ENCODE results near the gene LPP.

The LPP gene

DNA sequence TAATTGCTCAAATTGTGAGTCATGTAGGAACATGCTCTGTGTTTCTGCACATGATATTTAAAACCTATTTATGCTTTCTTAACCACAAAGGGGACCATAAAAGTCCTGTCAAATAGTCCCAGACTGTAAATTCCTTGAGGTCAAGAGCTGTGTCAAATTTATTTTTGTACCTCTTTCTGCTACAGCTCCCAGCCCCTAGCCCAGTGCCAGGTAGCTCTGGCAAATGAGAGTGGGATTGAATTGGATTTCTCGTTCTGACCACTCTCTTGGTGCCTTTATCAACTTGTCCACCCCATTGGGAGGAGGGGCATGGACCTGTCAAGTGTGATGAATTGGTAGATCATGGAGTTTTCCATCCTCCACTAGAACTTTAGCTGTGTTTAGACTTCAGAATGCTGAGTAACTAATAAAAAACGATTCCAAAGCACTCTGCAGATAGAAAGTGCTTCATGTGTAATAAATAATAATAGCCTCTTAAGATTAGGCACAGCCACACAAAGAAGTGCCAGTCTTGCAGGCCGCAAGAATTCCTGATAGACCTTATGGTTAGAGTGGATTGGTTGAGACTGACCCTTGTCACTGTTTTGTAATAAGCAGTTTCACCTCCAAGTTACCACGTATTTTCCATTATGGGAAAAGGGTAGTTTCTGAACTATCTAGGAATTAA, 120.4 kb downstream of the LPP start:
- DNase-seq (ENCODE audit: low read depth), result no peak

DNA sequence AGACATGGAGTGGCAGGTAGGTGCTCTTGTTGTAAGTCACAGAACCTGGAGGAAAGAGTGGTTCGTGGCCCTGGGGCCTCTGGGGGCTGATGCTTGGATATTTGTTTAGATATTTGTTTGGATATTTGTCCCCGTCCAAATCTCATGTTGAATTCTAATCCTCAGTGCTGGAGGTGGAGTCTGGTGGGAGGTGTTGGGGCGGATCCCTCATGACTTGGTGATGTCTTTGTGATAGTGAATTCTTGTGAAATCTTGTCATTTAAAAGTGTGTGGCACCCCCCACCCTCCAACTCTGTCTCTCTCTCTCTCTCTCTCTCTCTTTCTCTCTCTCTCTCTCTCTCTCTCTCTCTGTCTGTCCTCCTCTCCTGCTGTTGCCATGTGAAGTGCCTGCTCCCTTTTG, 122.4 kb downstream of the LPP start:
- DNase-seq (ENCODE audit: low read depth), result no peak

DNA sequence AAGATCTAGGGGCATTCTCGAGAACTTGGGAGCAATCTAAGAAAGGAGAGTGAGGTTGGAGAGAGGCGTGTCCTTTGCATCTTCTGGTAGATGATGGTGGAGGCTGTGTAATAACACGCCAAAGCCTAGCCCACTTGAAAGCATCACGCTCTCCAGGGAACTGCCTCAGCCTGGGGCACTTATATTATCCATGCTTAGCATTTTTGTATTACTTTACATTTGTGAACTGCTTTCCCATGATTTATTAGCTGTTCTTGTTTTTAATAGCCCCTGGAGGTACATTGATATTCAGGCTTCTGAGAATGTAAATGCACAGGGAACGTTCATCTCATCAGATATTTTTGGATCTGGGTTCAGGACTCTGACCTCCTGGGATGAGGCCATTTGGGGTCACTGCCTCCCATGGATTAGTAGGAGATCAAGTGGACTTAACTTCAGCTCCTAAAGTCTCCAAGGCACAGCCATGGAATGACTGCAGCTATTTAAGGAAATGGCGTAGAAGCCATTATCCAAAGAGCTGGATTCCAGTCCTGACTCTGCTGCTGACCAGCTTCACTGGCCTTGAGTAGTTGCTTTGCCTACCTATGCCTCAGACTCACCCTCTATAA, 124.9 kb downstream of the LPP start:
- DNase-seq (ENCODE audit: low read depth), result no peak

DNA sequence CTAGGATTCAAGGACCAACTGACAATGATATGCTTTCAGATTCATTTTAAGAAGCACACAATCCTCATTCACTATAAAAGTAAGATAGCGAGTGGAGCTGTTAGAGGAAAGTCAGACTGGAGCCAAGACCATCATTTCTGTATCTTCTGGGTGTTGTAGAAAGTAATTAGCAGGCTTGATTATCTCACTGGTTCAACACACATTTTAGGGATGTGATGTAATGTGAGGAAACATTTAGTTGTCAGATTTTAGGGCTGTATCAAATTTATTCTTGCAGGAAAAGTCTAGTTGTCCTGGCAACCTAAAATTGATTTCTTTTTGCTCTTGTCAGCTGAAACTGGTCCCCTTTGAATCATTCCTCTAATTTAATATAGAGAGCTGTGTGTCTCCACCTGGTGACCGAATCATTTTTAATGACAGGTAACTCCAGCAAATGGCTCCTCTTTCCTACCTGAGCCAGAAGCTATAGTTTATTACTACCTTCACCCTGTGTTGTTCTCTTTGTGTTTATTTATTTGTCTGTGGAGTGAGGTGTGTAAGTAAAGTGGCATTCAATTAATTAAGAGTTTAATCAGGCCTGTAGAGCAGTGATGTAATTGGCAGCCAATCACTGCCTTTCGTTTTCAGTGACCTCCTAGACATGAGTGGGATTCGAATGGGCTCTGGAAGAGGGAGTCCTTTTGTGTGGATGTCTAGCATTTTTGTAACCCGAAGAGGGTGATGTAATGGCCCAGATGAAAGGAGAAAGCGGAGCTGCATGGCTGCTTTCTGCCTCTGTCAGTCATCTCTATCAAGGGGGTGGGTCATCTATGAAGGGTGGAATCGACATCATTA, 125.8 kb downstream of the LPP start:
- DNase-seq (ENCODE audit: low read depth), result no peak

DNA sequence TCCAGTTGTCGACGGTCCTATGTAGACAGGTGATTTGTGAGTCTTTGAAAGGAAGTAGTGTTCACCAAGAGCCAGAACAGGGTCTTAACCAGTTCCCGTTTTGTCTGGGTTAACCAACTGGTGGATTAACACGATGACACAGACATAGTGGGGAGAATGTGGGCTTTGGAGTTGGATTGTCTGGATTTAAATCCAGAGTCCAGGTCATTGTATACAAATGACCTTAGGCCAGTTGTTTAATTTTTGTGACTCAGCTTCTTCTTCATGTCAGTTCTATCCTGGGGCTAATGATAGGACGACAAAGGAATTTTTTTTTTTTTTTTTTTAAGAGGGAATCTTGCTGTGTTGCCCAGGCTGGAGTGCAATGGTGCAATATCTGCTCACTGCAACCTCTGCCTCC, 126.7 kb downstream of the LPP start:
- DNase-seq (ENCODE audit: low read depth), result no peak

DNA sequence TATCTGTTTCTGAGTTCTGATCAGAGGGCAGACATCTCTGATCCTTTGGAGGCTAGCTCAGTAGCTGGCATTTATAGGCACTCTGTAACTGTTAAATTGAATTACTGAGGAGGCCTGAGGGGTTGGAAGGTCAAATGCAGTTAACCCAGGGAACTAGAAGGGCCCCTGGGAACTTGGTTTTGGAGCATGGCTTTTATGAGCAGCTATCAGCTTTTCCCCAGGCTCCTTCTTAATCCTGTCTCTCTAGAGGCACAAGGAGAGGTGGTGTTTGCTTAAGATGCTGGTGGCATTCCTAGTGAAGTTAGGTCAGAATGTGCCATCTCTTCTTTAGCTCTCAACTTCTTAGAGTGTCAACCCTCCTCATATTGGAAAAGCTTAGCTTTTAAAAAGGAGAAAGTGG, 128.9 kb downstream of the LPP start:
- no peak for DNase-seq (ENCODE audit: low read depth)

DNA sequence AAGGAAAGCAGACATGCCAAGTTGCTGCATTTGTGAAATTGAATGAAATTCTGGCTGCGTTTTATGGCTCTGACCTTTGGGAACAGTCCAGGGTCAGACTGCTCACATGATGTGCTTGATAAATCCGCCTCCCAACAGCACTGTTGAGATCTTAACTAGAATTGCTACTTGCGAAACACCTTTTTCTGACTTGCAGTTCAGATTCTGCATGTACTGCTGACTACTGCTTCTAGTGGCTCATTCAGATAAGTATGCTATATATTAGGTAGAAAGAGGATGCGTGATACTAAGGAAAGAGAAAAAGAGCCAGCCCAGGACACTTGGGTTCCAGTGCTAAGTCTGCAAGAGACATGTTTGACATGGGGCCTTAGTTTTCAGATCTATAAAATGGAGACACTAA, 129.4 kb downstream of the LPP start:
- DNase-seq (ENCODE audit: low read depth), result no peak

DNA sequence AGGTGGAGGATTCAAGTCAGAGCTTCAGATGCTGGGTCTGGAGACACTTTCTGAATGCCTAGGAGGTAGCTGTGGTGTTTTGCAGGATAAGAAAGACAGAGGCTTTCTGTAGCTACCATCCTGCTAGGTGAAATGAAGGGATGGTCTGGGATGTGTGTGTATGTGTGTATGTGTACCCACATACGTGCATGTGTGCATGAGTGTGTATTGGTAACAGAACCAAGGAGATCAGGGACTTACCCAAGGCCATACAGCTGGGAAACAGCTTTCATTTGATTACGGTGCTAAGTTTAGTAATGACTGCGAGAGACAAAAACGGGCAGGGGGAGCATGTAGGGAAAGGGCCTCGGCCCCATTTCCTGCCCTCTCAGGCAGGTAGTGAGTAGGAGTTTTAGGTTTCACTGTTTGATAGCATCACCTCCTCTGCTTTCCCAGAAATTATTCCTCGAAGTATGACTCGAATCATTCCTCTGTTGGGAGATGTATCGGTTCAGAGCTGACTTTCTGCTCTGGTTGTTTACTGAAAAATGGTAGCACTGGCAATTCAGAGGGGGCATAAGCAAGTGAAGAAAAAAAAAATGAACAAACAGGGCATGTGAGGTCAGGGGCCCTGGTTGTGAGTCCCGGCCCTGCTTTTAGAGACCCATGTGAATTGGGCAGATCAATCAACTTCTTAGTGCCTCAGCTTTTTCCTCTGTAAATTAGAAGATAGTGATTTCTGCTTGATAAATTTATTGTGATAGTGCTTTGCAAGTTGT, 130.7 kb downstream of the LPP start:
- DNase-seq (ENCODE audit: low read depth), result no peak

DNA sequence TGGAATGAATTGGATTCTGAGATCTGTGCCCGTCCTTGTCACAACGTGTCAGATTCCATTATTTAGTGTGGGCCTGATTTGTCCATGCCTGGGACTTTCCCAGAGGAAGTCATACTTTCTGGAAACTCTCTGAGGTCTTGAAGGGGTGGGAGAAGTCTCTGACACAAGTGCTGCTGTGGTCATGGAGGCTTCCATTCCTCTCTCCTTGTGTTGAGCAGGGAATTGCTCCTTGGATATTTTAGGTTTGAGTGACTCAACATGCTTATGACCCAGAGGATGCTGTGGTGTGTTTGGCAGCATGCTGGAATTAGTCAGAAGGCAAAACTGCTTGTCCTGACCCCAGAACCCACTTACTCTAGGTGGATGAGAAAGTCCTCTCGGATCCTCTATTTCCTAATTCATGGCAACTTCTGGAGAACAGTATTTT, 132.1 kb downstream of the LPP start:
- DNase-seq (ENCODE audit: low read depth), result no peak

DNA sequence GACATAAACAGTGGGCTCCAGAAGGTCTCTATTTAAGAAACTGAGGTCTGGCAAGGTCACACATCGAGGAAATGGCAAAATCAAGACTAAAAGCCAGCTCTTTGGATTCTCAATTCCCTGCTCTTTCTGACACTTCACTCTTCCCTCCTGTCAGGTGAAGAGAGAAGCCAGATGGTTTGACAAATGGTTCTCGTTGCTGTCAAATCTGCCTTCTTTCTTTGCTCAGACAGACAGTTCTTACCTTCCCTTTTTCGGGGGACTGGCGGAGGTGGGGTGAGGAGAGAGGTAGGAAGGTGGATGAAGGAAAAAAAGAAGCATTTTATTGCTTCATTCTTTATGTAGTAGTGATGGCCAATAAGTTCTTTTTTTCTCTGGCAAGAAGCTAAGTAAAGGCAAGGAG, 133.4 kb downstream of the LPP start:
- DNase-seq (ENCODE audit: low read depth), result no peak

DNA sequence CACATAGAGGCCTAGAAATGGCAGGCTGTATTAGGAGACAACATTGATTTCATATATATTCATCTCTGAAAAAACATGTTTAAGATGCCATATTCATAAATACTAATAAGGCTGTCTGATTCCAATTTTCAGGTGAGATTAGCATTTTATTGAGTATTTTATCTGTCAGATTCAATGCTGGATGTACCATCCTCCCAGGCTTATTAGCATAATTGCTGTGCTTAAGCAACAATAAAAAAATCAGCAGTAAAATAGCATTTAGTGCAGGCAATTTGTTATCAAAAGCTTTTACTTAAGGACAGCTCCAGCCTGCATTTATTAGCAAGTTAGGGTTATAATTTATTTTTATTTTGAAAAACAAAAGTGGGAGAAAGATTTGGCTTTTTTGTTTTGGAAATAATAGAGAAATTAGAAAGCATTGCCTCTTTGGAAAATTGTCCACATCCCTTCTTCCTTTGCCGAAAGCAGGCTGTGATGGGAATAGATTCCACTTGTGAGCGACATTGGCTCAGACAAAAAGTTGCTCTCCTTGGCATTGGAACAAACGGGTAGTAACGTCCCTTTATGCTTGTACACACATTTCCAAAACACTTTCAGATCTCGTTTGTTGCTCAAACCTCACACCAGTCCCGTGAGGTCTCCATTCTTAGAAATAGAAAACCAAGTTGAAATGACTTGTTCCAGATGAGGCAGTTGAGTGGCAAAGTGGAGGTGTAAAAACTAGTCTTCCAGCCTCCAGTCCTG, 134.0 kb downstream of the LPP start:
- DNase-seq (ENCODE audit: low read depth), result no peak

DNA sequence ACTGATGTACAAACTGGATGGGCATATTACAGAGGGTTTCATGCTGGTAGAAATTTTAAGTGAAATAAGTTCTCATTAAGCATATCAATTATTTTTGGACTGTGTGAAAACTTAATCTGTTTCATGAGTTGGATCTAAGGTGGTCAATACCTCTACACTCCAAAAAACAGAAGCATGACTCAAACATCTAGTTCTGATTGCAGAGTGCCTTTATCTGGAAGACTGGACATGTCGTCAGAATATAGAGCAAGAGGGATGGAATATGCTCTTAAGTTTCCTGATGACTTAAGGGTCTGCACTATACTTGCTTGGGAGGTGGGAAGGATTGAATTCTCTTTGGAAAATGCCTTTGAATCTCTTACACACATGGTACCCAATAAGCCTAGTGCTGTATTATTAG, 138.3 kb downstream of the LPP start:
- DNase-seq (ENCODE audit: low read depth), result no peak

DNA sequence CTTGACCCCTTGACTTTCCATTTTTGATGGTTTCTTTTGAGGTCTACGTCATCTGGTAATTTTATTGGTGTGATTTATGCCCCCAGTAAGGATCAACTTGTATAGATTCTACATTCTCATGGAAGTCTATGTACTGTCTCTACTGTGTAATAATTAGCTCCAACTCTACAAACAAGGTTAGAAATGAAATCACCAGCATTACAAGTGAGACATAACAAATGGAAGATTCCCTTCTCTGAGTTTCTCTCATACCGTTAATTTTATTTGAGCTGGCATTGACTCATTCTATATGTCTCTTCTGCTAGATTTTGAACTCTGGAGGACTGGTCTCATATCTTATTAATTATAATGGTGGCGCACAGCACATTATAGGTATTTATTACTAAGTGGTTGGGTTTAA, 138.9 kb downstream of the LPP start:
- no peak for DNase-seq (ENCODE audit: low read depth)

DNA sequence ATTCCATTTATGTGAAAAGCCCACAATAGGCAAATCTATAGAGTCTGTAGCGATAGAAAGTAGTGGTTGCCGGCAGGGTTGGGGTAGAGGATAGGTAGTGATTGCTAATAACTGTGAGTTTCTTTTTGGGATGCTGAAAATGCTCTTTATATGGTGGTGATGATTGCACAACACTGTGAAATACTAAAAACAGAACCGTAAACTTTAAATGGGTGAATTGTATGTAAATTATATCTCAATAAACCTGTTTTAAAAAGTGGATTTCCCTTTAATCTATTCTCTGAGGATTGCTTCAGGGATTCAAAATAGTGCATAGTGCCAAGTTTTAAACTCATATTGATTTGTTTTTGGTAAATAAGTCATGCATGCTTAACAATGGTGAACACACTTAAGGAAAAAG, 140.2 kb downstream of the LPP start:
- no peak for DNase-seq (ENCODE audit: low read depth)

DNA sequence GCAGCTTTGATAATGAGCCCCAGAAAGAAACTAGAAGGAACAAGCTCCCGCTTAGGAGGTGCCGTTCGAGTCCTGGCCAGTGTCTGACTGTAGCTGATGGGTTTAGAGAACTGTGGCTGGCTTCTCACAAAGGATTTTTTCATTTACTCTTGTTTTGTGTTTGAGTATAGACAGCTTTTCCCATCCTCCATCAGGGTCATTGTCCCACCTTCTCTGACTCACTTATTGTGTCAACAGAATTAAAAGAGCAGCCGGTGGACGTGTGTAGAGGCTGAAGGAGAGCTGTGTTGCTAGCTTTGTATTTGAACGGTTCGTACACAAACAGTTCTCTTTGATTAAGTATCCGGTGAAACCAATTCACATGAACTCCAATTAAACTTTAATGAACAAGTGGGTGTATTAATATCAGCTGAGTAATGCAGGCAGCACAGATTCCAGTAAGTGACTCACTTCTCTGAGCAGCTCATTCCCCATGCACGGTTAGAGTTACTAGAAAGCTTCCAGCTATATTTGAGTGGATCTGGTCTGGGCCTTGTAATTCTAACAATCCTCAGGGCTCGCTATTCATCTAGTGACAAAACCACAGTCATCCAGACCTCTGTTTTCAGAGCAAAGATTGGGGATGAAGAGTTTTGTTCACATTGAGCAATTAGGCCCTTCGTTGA, 141.0 kb downstream of the LPP start:
- no peak for DNase-seq (ENCODE audit: low read depth)

DNA sequence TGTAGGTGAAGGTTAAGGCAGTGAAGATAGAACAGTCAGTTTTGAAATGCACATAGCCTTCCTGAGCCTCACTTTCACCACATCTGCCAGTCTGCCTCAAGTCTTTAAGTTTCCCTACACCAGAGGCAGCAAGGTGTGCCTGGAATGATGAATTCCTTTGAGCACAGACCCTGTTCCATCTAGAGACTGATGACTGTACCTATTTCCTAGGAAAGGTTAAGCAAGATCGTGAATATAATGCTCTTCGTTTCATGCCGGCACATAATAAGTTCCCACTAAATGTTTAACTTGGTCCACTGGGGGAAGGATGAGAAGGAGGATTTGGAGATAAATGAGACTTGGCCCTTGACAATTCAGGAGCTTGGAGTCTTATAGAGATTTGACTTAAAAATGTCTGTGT, 141.9 kb downstream of the LPP start:
- DNase-seq (ENCODE audit: low read depth), result no peak

DNA sequence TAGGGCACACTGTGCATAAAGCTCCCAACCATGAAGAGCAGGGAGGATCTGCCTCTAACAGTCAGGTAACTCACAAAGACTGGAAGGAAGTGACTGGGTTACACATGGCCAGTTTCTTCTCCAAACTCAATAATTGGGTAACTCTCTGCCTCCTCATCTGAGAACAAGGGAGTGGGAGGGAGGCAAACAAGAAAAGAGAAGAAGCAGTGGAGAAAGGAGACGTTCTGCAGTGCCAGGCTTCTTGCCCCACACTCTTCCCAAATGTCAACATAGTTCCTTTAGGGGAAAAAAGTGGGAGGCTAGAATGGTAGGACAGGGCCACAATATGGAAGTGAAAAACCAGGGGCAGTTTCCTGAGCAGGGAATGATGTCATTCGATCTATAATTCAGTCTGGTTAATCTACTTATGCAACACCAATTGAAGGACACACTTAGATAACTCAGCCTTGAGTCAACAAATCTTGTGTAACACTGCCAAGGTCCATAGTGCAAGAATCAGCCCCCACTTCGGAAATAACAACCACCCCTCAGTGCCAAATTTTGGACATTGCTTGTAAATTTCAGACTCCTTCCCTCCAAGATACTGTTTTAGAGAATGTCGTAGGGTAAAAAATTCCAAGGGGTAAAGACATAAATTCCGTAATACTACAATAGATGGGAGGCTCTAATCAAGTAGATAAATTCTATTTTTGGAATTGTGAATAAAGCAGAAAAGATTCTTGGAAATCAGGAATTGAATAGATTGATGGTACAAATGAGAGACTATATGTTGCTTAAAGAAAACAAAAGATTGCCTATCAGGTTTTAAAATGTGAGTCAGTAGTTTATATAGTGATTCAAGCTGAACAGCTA, 143.0 kb downstream of the LPP start:
- DNase-seq (ENCODE audit: low read depth), result no peak

DNA sequence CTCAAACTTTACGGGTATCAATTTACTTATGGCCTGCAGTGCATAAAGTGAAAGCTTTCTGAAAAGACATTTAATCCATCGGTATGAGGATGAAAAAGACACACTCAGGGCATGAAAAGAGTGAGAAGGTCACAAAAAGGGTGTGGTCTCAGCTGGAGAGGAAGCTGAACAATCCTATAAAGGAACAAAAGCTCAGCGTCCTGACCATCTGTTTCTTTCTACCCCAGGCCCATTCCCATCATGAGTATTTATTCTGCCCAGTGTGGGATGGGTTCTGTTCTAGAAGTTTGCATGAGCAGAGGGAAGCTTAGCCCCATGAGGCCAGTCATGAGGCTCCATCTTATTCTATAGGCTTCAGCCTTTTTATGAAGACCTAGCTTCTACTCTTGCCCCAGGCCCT, 144.6 kb downstream of the LPP start:
- DNase-seq (ENCODE audit: low read depth), result no peak

DNA sequence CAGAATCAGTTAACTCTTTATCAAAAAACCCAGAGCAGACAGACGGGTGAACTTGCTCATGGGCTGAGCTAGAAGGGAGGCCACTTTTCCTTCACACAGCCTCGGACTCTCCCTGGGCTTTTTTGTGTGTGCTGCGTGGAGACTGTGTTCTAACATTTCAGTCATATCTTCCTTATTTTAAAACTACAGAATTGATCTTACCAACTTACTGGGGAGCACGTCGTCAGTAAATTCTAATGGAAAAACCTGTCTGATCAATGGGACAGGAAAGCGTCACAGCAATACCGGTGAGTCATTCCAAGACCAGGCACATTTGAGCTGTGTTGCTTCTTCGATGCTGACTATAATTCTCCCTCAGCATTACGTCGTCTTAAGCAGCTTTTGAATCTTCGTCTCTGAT, 145.1 kb downstream of the LPP start:
- no peak for DNase-seq (ENCODE audit: low read depth)

DNA sequence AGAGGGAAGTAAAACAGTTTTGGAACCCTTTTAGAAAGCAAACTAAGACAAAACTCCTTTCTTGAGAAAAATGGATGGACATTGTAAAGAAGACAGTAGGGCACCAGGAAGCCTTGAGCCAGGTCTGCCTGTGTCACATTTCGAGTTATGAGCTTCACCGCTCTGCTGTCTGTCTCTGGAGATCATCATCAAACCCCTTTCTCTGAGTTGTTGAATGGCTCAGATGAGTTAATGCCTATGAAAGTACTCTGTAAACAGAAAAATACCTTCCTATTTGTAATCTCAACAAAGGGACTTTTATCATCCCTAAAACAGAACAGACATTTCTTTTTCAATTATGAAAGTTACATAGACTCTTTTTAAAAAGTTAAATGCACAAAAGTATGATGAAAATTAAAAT, 145.8 kb downstream of the LPP start:
- no peak for DNase-seq (ENCODE audit: low read depth)

Data from stimulated activated CD8-positive, alpha-beta memory T cell treated with anti-CD3 and anti-CD28 coated beads, Interleukin-15, amount 100 ng/mL, for 24 hours (primary cell).